Measurements from ENCODE around the gene SLC4A5.
"Not testable (repeated sequence)": the region's sequence is repeated elsewhere in the genome, so short reads cannot be mapped to it uniquely, and the experiment has no call there.

SLC4A5 gene

GRCh38 chr2:74367789-74368188 lies 24.6 kb upstream of the SLC4A5 start:
- DNase-seq (ENCODE audit: low read depth): no peak

GRCh38 chr2:74366036-74366435 lies 22.8 kb upstream of the SLC4A5 start:
- no peak for DNase-seq (ENCODE audit: low read depth)

DNA sequence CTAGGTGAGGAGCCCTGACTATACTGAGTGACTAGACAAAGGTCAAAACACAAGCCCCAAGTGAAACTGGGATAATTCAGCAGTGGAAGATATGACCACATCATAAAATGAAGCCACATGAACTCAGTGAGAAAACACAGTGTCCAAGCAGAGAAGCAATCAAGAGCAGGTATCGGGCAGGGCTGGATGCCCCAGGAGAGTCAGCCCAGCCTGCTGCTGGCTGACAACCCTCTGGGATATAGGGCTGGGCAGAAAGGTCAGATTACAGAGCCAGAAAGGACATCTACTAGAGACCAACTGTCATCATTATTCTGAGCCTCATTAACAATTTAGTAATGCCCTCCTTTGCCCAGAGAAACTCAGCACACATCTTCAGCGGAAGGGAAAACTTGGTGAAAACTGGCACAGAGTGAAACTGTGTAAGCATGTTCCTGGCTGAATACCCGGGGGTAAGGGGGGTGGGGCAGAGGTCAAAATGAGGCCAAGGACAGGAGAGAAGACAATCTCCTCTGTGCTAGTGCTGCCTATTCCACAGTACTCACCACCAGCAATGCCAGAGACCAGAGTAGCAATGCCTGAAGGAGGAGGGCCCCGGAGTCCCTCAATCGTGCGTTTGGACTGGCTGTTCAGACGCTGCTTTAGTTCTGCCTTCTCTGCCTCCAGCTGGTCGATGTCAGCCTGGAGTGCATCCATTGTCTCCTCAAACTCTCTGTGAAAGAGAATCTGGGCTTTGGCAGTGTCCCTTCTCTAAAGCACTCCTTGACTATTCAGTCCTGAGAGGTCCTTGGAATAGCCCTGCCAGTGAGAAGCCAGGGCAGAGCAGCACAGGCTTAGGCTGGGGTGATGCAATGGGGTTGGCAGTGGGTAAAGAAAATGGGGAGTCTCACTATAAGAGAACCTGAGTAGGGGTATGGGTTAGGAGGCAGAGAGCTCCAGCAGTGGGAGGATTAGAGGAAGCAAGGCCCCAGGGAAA lies 21.6 kb upstream of the SLC4A5 start:
- no peak for DNase-seq (ENCODE audit: low read depth)

DNA sequence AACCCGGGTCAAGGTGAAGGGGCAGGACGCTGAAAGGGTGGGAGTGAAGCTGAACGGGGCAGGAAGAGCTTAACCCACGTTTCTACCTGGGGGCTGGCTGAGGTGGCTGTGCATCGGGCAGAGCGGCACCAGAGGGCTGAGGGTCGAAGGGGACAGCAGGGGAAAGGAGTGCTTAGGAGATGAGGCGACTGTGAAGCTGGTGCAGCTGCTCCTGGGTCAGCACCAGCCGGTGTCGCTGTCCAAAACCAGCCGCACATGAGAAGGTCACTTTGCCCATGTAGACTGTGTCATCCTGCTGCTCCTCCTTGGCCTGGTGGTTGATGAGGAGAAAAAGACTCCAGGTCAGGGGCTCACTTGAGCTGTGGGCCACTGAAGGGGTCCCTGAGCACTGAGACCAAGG lies 18.1 kb upstream of the SLC4A5 start:
- DNase-seq (ENCODE audit: low read depth): no peak

DNA sequence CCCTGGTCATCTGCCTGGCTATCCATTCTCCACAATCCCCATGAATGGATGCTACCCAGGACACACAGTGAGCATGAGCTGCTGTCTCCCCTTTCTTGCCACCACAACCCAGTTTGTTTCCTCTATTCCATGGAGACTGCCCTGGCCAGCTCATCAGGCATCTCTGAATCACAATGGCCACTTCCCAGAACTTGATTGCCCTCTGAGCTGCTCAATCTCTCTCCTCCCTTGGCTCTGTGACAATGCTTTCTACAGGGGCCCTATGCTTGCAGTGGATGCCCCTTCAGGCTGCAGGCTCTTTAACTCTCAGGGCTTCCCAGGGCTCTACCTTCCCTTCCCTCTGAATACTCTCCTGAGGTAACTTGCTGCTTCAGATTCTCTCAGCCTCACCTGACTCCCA lies 14.4 kb upstream of the SLC4A5 start:
- peak; percentile 6 for DNase-seq (ENCODE audit: low read depth)

GRCh38 chr2:74349889-74350288 lies 6.7 kb upstream of the SLC4A5 start:
- no peak for DNase-seq (ENCODE audit: low read depth)

DNA sequence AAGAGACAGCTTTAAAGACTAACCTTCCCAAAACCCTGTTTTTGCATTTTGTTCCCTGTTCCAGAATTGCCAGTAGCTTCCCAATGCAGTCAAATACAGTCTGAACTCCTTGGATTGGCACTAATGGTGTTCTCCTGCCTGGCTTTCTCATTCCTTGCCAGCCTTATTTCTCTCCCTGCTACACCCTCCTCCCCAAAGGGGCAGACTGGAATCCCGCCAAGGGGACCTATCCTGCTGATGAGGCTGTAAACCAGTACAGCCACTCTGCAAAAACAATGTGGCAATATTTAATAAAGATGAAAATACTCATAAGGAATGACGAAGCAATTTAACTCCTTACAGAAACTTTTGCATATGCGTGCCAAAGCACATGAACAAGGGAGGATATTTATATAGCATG lies 4.5 kb upstream of the SLC4A5 start:
- DNase-seq (ENCODE audit: low read depth): no peak

DNA sequence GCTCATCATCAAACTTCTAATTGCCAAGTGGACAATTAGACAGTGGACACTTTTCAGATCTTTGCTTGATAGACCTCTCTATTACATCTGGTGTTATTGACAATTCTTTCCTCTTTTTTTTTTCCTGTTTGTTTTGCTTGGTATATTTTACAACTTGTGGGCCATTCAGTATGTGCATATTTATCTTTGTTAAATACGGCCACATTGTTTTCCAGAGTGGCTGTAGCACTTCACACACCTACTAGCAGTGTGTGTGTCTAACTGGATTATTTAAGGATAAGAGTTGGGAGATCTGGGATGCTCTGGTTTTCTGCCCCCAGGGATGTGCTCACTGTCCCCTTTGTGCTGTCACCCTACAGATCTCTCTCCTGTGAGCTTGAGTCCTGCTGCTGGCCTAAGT lies 4.1 kb upstream of the SLC4A5 start:
- DNase-seq (ENCODE audit: low read depth): no peak

GRCh38 chr2:74345272-74345943 lies 2.2 kb upstream of the SLC4A5 start:
- DNase-seq (ENCODE audit: low read depth): no peak

DNA sequence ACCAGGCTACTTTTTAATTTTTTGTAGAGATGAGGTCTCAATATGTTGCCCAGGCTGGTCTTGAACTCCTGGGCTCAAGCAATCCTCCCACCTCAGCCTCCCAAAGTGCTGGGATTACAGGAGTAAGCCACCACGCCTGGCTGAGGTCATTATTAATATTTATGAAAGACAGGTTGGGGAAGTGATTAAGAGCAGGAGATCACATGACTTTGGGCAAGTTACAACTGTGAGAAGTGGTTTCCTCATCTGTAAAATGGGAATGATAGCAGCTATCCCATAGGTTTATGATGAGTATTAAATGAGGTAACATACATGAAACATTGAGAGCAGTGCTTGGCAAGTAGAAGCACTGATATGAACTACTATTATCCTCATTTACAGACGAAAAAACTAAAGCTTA lies 7.0 kb downstream of the SLC4A5 start:
- not testable (repeated sequence) for DNase-seq (ENCODE audit: low read depth)

GRCh38 chr2:74334931-74335333 lies 8.3 kb downstream of the SLC4A5 start:
- peak; percentile 66 for DNase-seq (ENCODE audit: low read depth)

DNA sequence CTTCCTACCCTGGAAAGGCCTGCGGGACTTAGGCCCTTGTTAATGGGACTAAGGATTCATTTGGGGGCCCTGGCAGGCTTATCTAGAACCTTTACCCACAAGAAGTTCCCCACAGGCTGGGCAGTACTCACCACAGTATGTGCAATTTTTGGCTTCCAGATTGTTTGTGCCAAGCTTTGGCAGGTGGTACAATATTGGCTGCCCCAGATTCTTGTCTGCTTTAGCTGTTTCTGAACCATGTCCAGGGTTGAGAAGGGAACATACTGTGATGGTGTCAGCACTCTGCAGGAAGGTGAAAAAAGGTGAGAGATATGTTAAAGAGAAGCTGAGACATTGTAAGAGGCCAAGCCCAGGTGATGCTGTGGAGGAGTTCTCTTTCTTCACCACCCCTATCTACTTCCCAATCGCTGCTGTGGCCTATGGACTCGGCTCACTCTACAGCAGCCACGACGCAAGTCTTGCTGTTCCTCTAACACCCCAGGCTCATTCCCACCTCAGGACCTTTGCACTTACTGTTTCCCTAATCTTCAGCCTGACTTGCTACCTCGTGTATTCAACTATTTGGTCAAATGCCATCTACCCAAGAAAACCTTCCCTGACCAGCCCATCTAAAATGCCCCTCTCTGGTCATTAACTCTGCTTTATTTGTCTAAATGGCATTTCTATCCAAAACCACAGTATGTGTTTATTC lies 9.2 kb downstream of the SLC4A5 start:
- no peak for DNase-seq (ENCODE audit: low read depth)

- DNase-seq (ENCODE audit: low read depth): peak; percentile 45
Measured at GRCh38 chr2:74333175-74333574, 10.0 kb downstream of the SLC4A5 start.

- DNase-seq (ENCODE audit: low read depth): no peak
Measured at GRCh38 chr2:74332550-74333174, 10.6 kb downstream of the SLC4A5 start.

DNA sequence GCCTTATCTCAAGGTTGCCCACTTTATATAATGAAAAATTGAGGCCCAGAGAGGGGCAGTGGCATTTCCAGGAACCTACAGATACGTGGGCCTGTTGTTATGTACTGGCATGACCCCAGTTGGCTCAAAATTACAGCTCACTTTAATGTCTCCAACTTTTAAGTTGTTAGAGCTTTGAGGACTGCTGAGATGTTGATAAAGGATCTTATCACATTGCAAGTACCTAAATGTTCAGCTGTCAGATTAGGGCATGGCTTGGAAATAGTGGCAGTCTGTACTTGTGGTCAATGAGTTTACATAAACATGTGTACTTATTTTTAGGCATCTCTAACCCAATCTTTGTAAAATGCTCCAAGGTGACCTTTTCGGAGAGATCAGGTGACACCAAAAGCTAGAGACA lies 14.6 kb downstream of the SLC4A5 start:
- DNase-seq (ENCODE audit: low read depth): no peak

- no peak for DNase-seq (ENCODE audit: low read depth)
Measured at GRCh38 chr2:74328074-74328473, 15.1 kb downstream of the SLC4A5 start.

GRCh38 chr2:74327627-74328026 lies 15.6 kb downstream of the SLC4A5 start:
- DNase-seq (ENCODE audit: low read depth): no peak

- DNase-seq (ENCODE audit: low read depth): no peak
Measured at GRCh38 chr2:74327199-74327598, 16.0 kb downstream of the SLC4A5 start.

DNA sequence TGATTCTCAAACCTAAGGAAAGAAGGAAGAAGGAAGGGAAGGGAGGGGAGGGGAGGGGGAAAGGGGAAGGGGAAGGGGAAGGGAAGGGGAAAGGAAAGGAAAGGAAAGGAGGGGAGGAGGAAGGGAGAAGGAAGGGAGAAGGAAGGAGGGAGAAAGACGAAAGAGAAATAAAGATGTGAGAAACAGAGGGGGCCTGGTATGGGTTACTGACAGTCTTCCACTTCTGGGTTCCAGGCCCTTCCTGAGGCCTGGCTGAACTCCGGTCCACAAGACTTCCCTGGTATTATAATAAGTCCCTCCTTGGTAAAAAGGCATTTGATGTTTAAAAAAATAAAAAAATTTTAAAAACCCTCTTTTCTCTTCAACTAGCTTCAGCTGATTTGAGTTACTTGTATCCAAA lies 17.4 kb downstream of the SLC4A5 start:
- no peak for DNase-seq (ENCODE audit: low read depth)

DNA sequence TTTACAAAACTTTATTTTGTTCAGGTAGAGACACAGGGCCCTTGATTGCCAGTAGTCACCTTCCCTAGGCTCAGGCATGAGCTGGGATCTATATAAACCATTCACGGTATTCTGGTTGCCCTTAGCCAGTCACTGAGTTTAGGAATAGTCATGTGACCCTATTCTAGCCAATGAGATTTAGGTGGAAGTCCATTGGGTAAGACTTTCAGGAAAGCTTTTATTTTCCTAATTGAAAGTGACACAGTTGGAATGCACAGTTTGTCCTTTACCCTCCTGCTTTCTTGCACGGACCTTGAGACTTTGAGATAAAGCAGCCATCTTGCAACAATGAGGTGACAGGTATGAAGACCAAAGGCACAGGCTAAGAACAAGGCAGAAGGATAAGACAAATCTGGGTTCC lies 21.5 kb downstream of the SLC4A5 start:
- no peak for DNase-seq (ENCODE audit: low read depth)

DNA sequence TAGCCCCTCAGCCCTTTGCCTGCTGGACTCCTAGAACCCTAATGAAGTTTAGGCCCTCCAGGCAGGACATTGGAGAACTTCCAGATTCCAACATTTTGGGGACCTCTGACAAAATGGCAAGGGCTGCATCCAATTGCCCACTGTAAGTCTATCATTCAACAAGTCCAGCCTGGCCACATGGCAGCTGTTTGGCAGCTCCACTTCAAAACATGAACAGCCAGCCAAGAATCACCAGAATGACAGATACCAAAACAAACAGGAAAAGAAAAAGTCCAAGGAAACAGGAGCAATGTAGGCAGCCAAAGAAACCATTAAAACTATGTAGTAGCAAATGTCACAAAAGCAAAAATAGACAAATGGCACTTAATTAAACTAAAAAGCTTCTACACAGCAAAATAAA lies 25.5 kb downstream of the SLC4A5 start:
- no peak for DNase-seq (ENCODE audit: low read depth)

DNA sequence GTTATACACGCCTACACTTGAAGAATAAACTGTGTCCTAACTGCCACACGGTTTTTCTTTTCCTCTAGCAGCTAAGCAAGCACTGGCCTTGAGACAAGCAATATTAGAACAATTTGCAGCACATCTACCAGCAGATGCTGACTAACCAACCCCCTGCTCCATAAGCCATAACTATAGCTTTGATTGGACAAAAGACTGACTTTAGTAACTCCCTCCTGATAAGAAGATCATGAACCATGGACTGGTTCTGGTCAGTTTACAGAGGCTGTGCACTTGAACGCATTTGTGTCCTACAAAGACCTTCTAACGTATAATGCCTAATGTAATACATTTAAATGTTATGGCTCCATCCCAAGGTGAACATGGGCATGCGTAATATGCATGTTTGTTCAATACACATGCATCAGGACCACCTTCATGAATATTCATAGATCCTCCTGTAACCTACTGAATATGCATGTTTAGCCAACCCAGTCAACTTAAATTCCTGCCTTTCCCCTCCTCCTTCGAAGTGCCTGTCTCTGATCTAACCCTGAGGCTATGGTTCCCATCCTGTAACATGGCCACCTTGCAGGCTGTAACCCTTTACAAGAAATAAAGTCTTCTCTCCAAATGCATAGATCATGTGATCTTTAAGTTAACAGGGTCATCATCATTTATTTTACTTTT lies 26.5 kb downstream of the SLC4A5 start:
- DNase-seq (ENCODE audit: low read depth): peak; percentile 11

Data from iris pigment epithelial cell (primary cell).